ENCODE data around the gene SHQ1.

SHQ1 gene

DNA sequence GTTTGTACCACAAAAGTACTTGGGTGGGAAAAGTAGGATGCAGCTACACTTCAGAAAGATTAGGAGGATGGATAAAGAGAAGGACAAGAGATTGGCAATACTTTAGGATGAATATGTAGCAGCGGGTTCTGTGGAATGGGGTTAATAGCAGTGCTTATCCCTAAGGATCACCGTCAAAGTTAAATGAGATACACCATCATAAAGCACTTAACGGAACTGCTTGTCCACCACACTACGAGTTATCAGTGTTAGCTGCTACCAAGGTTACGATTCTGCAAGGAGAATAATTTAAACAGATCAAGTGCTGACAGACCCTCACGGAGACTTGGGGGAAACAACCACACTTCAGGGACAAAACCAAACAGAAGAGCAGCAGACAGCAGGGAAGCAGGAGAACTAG lies 963 bp downstream of the SHQ1 start:
- DNase-seq, result no peak

DNA sequence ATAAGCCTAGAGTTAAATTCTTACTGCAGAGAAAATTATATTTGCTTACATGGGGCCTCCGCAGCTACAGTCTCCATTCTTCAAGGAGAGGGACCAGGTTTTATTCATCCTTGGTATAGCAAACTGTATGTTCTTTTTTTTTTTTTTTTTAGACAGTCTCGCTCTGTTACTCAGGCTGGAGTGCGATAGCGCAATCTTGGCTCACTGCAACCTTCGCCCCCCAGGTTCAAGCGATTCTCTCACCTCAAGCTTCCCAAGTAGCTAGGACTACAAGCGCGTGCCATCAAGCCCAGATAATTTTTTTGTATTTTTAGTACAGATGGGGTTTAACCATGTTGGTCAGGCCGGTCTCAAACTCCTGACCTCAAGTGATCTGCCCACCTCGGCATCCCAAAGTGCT lies 2.1 kb downstream of the SHQ1 start:
- DNase-seq, result no peak

DNA sequence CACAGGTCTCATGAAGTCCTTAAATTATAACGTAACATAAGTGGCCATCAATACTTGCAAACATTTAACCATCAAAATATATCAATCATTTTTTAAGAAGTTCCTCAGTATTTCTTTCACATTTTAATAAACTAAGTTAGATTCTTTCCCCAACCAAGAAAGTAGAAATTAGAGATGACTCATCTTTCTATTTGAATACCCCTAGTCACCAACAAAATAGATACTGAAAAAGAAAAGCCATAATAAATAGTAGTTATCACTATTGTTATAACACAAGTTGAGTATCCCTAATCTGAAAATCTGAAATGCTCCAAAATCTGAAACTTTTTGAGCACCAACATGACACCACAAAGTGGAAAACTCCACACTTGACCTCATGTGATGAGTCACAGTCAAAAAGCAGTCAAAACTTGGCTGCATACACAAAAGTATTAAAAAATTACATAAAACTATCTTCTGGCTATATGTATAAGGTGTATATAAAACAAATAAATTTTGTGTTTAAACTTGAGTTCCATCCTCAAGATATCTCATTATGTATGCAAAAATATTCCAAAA lies 3.7 kb downstream of the SHQ1 start:
- DNase-seq, result no peak

DNA sequence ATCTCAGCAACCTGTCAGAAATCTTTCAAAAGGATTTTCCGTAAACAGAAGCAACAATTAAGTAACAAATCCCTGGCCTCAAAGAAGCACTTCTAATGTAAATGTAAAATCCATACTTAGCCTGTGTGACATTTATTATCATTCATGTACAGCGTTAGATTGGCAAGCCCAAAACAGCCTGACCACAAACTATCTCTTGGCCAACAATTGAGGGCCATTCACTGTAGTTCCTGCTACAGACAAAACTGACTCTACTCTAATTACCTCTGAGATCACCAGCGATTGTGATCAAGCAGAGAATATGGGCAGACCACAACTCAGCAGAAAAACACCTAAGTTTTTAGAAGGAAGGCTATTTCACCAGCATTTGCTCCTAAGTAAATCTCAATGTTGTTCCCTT lies 9.2 kb downstream of the SHQ1 start:
- peak; percentile 29 for DNase-seq

DNA sequence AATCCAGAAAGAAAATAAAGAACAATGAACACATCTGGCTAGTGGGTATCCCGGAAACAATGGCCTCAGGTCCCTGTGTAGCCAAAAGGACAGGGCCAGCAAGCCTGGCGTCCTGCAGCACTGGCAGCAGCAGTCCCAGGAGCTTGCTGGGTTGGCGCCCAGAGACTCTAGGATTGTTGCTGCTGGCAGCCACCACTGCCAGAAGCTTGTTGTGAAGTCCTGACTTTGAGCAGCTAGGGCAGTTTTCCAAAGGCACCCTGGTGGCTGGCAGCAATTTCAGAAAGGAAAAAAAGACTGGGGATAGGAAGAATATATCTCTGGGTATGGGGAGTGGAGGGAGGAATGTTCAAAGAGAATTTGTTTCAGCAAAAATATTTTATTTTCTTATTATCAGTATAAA lies 11.3 kb downstream of the SHQ1 start:
- DNase-seq, result no peak

DNA sequence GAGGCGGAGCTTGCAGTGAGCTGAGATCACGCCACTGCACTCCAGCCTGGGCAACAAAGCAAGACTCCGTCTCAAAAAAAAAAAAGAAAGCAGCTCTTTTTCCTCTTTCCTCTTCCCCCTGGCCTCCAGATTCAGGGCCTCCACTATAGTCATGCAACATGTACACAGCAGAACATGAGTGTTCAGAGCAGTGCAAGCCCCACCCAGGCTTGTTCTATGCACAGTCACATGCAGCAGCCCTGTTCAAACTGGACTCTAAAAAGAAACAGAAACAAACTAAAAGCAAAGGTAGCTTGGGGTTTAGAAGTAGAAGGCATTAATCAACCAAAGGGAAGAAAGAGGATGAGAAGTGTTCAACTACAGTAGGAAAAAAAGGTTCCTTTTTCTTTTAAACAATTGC lies 11.8 kb downstream of the SHQ1 start:
- DNase-seq, result no peak

DNA sequence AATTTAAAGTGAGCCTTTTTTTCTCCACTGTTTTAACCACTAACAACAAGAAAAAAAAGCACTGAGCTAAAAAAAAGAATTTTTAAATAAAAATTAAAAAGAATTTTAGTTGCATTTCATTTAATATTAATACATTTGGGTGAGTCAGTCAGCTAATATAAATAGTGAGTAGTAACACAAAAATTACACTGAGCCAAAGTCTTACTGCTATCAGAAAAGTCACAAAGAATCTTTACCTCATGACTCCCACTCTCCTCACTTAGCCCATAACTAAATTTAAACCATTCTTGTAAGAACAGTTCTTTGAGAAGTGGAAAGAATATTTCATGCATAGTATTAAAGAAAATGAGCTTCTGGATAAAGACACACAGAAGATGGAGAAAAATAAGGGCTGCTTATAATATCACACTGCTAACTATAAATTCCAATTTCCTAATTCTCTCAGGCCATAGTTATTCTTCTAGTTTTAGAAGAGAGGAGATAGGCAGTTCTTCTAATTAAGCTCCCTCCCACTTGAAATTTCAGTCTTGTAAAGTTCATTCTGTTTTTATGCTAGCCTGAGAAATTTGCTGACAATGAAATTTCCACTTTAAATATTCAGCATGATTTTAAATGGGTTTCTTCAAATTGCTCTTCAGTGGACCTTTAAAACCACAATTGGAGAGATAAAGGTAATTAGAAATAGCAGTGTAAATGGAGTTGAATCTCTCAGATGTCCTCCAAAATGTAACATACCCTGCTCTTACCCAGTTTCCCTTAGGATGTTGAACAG lies 17.6 kb downstream of the SHQ1 start:
- no peak for DNase-seq

DNA sequence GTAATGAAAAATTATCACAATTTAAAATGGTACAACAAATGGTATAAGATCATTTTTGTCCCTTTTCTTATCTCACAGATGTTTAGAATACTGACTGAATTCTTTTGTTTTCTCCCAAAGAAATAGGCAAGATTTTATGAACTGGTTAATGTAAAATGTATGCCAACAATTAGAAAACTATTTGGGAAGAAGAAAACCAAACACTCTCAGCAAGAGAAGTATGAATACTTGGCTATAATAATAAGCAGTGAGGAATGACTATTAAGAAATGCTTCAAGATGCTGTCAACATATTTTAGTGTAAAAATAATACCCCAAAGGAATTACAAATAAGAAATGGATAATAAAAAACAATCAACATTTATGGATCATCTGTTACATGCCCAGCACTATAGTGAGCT lies 18.5 kb downstream of the SHQ1 start:
- no peak for DNase-seq

DNA sequence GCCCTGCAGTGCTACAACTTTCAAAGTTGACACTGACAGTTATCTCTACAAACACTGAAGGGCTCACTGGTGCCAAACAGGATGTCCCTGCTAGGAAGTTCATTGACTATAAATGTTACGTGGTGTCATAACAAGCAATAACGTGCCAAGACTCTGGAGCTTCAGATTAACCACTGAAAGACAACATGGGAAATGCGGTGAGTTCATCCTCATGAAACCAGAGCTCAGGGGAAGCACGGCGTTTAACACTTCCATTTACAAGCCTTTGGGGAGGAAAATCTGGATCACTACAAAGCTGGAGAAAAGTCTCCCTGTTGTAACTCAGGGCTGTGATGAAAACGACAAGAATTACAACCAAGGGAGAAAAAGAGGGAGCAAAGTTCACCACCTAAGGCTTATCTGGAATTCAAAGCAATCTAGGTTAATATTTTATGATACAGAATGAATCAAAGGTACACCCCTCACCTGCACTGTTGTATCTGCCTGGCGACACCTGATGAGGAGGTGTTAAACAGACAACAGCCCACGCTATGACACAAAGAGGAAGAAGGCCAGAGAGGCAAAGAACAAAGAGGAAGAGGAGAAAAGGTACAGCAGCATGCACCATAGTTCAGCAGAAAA lies 27.0 kb downstream of the SHQ1 start:
- peak; percentile 71 for DNase-seq

DNA sequence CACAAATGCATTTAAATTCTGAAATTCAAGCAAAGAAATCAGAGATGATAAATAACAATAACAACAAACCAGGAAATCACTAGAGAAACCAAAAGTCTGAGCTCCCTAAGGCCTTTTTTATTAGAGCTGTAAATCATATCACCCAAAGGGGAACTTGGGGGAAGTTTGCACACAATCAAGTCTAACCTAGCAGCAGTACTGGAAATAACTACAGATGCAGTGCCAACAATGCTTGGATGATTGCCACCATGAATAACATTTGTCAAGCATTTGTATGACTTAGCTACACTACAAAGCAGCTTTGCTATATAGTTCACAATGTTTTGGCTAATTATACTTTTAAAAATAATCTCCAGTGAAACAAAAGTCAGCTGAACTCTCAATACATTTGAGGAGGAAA lies 27.8 kb downstream of the SHQ1 start:
- peak; percentile 78 for DNase-seq

DNA sequence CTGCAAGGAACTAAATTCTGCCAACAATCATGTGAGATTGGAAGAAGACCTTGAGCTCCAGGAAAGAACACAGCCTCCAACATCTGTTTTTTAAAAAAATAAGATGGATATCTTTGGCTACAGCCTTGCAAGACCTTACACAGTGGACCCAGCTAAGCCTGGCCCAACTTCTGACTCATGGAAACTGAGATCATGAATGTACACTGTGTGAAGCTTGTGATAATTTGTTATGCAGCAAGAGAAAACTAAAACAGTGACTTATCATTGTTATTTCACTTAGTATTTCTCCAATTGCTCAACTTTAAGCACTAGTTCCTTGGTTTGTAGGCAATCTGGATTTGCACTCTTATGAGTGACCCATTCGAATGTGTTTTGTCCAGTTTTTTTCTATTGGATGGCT lies 29.3 kb downstream of the SHQ1 start:
- DNase-seq, result no peak

DNA sequence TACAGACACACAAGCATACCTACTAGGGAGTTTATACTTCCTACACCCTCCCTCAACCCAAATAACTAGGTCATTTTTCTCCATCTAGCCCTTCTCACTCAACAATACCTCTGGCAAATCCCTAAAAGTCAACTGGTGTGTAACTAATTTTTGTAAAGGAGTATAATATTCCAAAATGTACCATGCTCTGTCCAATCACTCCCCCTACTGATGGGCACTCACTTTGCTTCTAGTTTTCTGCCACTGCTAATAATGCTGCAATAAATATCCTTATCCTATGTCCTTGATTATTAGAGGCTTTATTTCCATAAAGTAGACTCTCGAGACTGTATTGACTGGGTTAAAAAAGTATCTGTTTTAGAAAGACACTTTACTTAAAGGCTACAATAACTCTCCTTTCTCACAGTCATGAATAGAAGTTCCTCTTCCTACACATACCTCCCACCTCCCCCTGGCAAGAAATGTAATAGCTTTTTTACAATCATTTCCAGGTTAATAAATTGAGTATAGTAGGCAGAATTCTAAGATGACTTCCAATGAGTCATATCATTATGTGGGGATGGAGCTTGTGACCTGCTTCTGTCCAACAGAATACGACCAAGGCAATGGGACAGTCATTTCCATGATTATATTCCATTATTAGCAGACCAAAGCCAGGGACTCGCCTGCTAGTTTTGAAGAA lies 30.0 kb downstream of the SHQ1 start:
- no peak for DNase-seq

DNA sequence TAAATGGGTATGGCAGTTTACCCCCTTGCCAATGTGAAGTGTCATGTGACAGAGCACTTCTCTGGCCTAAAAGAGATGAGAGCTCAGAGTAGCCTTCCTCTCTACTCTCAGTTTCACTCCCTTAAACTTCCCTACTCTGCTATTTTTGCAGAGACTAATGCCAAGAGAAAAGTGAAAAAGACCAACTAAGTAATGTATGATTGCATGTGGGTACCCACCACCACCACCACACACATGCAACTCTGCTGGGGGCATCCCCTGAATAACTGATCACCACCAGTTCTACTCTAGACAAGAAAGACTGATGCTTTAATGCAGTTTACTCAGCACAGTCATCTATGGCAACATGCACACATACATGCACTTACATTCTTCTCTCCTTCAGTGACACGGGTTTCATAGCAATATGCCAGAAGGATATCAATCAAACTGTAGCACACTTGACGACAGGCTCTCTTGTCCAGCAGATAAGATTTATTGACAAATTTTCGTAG lies 31.3 kb downstream of the SHQ1 start:
- DNase-seq, result peak; percentile 70

DNA sequence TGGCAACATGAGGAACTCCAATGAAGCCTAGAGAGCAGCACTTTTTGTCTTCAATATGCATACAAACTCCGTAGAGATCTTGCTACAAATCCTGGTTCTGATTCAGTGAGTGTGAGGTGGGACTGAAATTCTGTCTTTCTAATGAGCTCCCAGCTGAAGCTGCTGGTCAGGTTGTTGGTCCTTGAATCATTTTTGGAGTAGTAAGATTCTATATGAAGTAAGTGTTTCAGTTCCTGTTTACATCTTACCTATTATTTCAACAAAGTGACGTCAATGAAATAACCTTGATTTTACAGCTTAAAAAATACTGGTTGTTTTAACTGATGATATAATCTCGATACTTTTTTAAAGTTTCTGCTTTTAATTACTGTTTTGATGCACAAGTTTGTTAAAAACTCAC lies 33.9 kb downstream of the SHQ1 start:
- DNase-seq, result no peak

DNA sequence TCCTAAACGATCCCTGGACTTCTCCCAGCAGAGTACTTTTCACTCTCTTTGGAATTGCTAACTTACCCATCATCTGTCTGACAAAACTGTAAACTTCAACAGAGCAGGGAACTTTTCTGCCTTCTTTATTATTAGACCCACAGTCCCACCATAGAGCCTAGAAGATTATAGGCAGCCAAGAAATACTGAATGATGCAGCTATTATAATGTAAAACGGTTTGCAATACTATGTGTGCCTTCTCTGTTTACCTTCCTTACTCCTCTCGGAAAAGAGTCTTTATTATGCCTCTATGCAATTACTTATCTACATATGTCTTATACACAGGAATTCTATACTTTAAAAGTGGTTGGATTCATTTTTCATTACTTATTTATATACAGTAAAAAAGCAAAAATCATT lies 36.0 kb downstream of the SHQ1 start:
- DNase-seq, result no peak

DNA sequence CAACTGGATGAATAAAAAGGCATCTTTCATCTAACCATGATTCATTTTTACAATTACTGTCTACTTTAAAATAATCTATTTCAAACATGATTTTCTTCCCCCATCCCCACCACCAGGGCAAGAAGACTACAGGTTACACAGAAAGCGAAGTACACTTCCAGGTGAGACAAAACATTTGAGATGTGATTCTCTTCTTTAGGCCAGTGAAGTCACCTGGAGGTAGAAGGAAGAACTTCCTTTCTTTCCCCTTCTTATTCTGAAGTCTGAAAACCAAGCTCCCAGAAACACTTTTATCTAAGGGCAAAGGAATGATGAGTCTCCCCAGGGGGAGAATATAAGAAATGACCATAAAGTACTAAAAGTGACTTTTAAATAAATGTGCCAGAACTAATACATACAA lies 36.7 kb downstream of the SHQ1 start:
- no peak for DNase-seq

DNA sequence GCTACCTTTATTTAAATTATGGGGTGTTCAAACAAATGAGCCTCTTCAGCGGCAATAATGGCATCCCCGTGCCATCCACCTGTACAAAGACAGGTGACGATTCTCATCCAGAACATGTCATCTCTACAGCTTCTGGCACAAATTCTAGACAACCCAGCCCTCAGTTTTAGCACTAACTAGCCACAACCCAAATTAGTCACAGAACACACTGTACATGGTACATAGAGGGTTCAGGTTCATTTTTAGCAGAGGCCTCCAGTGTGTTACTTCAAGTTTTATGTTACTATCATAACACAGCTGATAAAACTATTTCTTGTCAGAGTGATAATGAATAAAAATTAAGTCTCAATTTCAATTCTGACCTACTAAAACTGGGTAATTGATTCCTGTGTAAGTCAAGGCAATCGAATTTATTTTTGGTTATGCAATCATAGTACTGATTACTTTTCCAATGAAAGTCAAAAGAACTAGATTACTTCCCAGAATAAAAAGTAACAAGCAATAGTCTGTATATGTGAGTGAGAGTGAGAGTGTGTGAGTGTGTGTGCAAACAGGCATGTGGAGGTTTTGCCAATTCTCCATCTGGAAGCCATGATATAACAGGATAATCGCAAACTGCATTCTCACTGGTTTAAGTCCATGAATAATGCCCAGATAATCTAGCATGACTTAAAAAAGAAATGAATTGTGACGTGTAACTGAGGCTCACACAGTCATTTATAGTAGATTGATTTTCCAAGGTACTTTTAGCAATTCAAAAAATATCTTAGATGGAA lies 37.4 kb downstream of the SHQ1 start:
- DNase-seq, result no peak

DNA sequence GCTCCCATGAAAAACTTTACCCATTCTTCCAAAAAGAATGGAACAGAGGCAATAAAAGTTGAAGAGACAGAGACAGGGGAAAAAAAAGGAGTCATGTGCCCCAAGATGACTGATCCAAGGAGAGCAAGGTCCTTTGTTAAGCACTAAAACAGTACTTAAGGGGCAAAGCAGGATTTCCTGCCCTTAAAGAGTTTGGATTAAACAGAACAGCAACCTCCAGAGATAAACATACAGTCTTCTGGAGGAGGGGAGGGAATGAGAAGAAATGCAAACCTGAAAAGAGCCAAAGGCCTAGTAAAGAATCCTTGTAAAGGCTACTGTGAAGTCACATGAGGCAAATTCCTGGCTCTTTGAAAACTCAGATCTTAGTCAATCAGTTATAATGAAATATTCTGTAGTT lies 38.2 kb downstream of the SHQ1 start:
- no peak for DNase-seq

DNA sequence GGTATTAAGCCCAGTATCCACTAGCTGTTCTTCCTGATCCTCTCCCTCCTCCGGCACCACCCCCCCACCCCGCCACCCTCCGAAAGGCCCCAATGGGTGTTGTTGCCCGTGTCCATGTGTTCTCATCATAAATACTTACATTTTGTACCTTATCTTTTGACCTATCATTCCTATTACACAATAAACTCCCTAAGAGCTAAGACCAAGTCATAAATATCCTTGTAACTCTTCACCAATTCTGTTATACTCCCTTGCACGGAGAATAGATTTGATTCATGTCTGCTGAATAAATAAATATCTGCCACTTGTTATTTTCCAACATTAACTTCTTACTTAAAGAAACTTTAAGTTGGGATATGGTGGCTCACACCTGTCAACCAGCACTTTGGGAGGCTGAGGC lies 43.9 kb downstream of the SHQ1 start:
- DNase-seq, result no peak

DNA sequence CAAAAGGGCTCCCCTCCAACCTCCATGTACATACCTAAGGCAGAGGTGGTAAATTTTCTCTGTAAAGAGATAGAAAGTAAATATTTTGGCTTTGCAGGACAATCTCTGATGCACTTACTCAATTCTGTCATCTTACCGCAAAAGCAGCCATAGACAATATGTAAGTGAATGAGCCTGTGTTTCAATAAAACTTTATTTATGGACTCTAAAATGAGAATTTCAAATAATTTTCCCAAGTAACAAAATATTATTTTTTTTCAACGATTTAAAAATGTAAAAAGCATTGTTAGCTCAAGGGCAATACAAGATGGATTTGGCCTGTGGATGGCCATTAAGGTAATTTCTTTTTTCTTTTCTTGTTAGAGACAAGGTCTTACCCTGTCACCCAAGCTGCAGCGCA lies 44.7 kb downstream of the SHQ1 start:
- no peak for DNase-seq

DNA sequence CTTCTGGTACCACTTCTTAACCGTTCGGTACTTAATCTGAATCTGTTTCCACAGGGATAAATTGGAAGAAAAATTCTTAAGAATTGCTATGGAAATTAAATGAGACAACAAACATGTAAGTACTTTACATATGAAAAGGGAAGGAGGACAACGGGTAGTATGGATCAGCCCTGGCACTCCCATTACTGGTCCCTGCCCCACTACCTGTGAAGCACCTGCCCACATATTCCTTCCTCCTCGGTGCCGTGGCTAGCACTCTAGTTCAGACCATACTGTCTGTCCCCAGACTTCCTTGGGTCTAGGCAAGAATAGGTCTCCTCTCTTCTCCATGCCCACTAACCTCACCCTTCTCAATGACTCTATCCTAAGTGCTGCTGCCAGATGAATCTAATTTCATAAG lies 46.2 kb downstream of the SHQ1 start:
- no peak for DNase-seq

DNA sequence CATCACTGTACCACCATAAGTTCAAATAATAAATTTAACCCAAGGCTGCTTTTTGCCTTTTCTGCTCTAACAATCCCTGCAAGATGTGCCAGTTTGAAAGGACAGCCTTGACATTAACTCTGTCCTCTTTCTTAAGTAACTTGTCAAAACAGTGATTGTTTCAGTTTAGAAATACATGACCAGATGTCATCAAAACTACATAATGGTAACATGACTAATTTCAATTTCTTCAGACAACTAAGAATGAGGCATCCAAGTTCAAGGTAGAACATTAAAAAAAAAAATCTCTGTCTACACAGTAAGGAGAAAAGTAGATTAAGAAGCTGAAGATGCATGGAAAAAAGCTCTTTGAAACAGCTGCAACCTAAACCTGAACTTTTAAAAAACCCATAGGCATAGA lies 47.4 kb downstream of the SHQ1 start:
- no peak for DNase-seq

DNA sequence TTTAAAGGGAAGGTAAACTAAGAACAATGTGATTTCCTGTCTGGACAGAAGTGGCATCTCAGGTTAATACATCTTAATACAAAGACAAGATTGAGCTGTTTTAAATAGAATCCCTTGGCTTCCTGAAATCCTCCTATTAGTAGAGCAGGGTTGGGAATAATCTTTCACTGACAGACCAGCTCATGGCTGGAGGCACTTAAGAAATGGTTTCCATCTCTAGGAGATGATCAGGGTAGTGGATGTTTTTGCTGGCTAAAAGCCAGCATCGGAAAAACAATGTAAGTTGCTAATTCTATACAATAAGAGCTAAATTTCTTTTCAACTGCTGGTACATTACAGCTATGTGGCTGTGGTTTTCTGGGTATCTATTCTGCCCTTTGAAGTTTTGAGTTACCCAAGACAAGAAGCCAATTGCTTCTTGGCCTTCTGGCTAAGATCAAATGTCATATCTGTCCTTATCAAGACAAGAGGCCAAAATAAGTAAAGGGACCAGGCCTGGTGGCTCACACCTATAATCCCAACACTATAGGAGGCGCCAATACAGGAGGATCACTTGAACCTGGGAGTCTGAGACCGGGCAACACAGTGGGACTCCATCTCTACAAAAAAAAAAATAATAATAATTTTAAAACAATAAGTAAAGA lies 49.6 kb downstream of the SHQ1 start:
- no peak for DNase-seq
